B cell (primary cell): ENCODE data around the gene ZNF362. TPM values are rescaled to one million over a fixed set of nuclear protein-coding genes. Genes with fewer than 3 reads are reported as not detected.

Experiments
- ATAC-seq: fragments of 200-7000 bp; cut with Tn5 transposase; one replicate; pipeline ENCODE4 v1.10.0; 2021; ENCODE audit warnings: low read depth, mild to moderate bottlenecking, moderate number of reproducible peaks, moderate library complexity
- CTCF ChIA-PET: fragments of 350-600 bp; sonication (Branson Sonifier 250); formaldehyde crosslinking; loops from one replicate; lab custom pipeline; 2021; ENCODE audit warnings: antibody characterized with exemption, inconsistent platforms; lab: Charles Lee
- POLR2A ChIA-PET: fragments of 350-600 bp; sonication (Branson Sonifier 250); formaldehyde crosslinking; loops from one replicate; lab custom pipeline; 2021; ENCODE audit warnings: antibody characterized with exemption; lab: Charles Lee
- DNase-seq: peaks from one replicate; pipeline ENCODE4 v3.0.0; 2013
- H2AFZ ChIP-seq: 2 replicates; pipeline ENCODE4 v1.6.1; 2012; ENCODE audit warnings: mild to moderate bottlenecking, low read depth, low read length; ENCODE audit not compliant: insufficient read depth, poor library complexity, severe bottlenecking
- H3K27ac ChIP-seq, 2 donors: 1 replicate in 1 of 2; 2 replicates in 1 of 2; pipeline ENCODE4 v1.5.1; 2012 to 2013; ENCODE audit warnings: low read length in 2 of 2, mild to moderate bottlenecking in 2 of 2, moderate library complexity in 1 of 2
- H3K27me3 ChIP-seq, 4 experiments: fragments of 200-600 bp in 1 of 4; sonication (generic) in 1 of 4; replicated peaks in 1 of 4; 1 replicate in 2 of 4; 2 replicates in 2 of 4; pipeline versions ENCODE4 v1.6.1 to v1.7.0; 2013 to 2016; ENCODE audit warnings: low read length in 3 of 4, mild to moderate bottlenecking in 2 of 4, mixed read lengths in 1 of 4, moderate library complexity in 1 of 4; ENCODE audit not compliant: insufficient read depth in 4 of 4, control insufficient read depth in 3 of 4; ENCODE audit errors: control extremely low read depth in 1 of 4
- H3K36me3 ChIP-seq, 2 experiments: replicated peaks in 1 of 2; 1 replicate in 1 of 2; 2 replicates in 1 of 2; pipeline versions ENCODE4 v1.6.1 to v1.7.1; 2013; ENCODE audit warnings: low read length in 1 of 2; ENCODE audit not compliant: insufficient read depth in 2 of 2, control insufficient read depth in 1 of 2; ENCODE audit errors: control extremely low read depth in 1 of 2, extremely low read depth in 1 of 2
- H3K4me1 ChIP-seq, 2 donors: fragments of 200-600 bp in 1 of 2; sonication (generic) in 1 of 2; 1 replicate in 1 of 2; 2 replicates in 1 of 2; pipeline versions ENCODE4 v1.5.1 to v1.6.1; 2013 to 2017; ENCODE audit warnings: low read length in 2 of 2; ENCODE audit not compliant: control insufficient read depth in 2 of 2, insufficient read depth in 2 of 2
- H3K4me2 ChIP-seq: replicated peaks from 2 replicates; pipeline ENCODE3; 2012; ENCODE audit warnings: mild to moderate bottlenecking, low read depth, low read length; ENCODE audit not compliant: poor library complexity, severe bottlenecking
- H3K4me3 ChIP-seq, 5 experiments: fragments of 200-600 bp in 1 of 5; sonication (generic) in 1 of 5; 1 replicate in 3 of 5; 2 replicates in 2 of 5; pipeline versions ENCODE4 v1.5.1 to v1.7.0; 2011 to 2016; ENCODE audit warnings: low read length in 4 of 5, mild to moderate bottlenecking in 4 of 5, low read depth in 2 of 5, control low read depth in 1 of 5, moderate library complexity in 1 of 5; ENCODE audit not compliant: insufficient read depth in 1 of 5; ENCODE audit errors: control extremely low read depth in 1 of 5, extremely low read depth in 1 of 5
- H3K79me2 ChIP-seq: fragments of 200-600 bp; sonication (generic); one replicate; pipeline ENCODE4 v1.6.0; 2016; ENCODE audit warnings: low read length; ENCODE audit not compliant: control insufficient read depth, insufficient read depth
- H3K9ac ChIP-seq: fragments of 200-600 bp; sonication (generic); 2 replicates; pipeline ENCODE4 v1.6.1; 2017; ENCODE audit warnings: mild to moderate bottlenecking, low read length, moderate library complexity
- H3K9me3 ChIP-seq, 3 donors: one replicate each; pipeline versions ENCODE4 v1.6.1 to v1.7.1; 2013; ENCODE audit warnings: low read length in 2 of 3; ENCODE audit not compliant: control insufficient read depth in 2 of 3, insufficient read depth in 1 of 3; ENCODE audit errors: control extremely low read depth in 1 of 3
- H4K20me1 ChIP-seq: 2 replicates; pipeline ENCODE4 v1.6.0; 2012; ENCODE audit warnings: mild to moderate bottlenecking, low read length; ENCODE audit not compliant: insufficient read depth, control insufficient read depth, poor library complexity, severe bottlenecking
- H3K27ac Mint-ChIP-seq: one replicate; pipeline ENCODE4 v1.8.0; 2021; ENCODE audit warnings: mixed read lengths
- H3K27me3 Mint-ChIP-seq: one replicate; pipeline ENCODE4 v1.8.0; 2021; ENCODE audit warnings: mixed read lengths
- H3K4me1 Mint-ChIP-seq: one replicate; pipeline ENCODE4 v1.8.0; 2021; ENCODE audit warnings: mixed read lengths
- H3K4me3 Mint-ChIP-seq: one replicate; pipeline ENCODE4 v1.8.0; 2021; ENCODE audit warnings: mixed read lengths
- H3K9me3 Mint-ChIP-seq: one replicate; pipeline ENCODE4 v1.8.0; 2022; ENCODE audit warnings: mixed read lengths; ENCODE audit not compliant: insufficient read depth
- EZH2 ChIP-seq: IDR thresholded peaks from 2 replicates; pipeline ENCODE4 v1.6.1; 2012; ENCODE audit warnings: borderline replicate concordance, low read depth, mild to moderate bottlenecking, moderate library complexity, low read length; ENCODE audit not compliant: insufficient read depth, poor library complexity, severe bottlenecking
- WGBS: methylation state at CpG from one replicate; pipeline ENCODE4 v1.1.5; 2013; ENCODE audit warnings: missing lambda C conversion rate; ENCODE audit not compliant: insufficient coverage; 5-methylcytosine and 5-hydroxymethylcytosine counted together
- intact Hi-C: fragments of 100-400 bp; cut with micrococcal nuclease; formaldehyde crosslinking; loops from one replicate; pipeline ENCODE4 v1.10.0; 2022
- polyA plus RNA-seq: library from polyadenylated mRNA; depleted of rRNA; stranded (reverse); fragments of >200 nt; gene quantifications from 2 replicates; pipeline ENCODE4 v1.2.3, GENCODE V29; 2012
- total RNA-seq, 2 donors: library from RNA; stranded (reverse); fragments of 120-200 nt in 1 of 2; gene quantifications; 1 replicate in 1 of 2; 2 replicates in 1 of 2; pipeline versions ENCODE4 v1.2.3 to v1.2.4, GENCODE V29; 2013 to 2022
- TF ChIP-seq, protein P1 (sequence below): fragments of 200-600 bp; IDR thresholded peaks from one replicate; pipeline ENCODE4 v1.8.0; 2022; ENCODE audit warnings: antibody characterized with exemption, mild to moderate bottlenecking

ZNF362 gene
- total and polyA plus RNA-seq, 2 donors (not counting 1 experiment from before 2014, with no cell fraction given), result 14.0 to 20.4 TPM

DNA sequence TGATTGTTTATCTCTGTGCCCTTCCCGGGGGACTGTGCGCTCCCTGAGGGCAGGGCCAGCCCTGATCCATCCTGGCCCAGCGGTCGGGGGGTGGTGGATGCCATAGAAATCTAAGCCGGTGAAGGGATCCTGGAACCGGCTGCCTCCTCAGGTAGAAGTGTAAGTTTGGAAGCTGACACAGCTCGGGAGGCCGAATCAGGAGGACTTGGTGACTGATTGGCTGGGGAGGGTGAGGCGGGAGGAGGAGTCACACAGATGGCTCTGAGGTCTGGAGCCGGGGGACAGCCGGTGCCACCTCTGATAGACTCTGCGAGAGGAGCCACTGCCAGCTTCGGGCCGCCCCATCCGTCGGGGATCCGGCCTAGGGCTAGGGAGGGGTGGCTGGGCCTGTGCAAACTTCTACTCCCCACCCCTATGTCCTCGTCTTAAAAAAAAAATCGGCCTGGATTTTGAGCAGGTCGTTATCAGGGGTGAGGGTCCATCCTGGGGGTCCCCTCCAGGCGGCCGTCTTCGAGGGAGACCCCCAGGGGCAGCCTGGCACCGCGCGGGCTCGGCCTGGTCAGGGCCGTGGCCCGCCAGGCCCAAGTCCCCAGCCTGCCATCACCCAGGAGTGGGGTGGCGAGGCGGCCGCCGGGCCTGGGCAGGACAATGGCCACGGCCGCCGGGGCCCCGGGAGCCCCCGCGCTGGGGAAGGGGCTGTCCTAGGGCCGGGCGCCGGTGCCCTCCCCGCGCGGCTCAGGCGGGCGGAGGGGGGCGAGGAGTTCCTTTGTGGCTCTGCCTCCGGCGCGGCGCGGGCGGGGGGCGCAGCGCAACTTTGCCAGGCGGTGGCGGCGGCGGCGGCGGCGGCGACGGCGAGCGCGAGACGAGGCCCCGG lies 708 bp upstream of the ZNF362 start:
- peaks cover 34% of the 10 kb centered on the region for H3K4me1 Mint-ChIP-seq
- H3K36me3 ChIP-seq, result peaks cover 0 to 2% of the 10 kb centered on the region in 2 experiments
- H3K79me2 ChIP-seq, result peaks cover 36% of the 10 kb centered on the region
- H3K4me3 ChIP-seq, result peak overlapping the region in 4 of 5 experiments; percentile 28 to 56 (median 51)
- H3K9ac ChIP-seq, result peak overlapping the region; percentile 55
- ChIA-PET POLR2A (interaction anchor here (0.6 kb wide), 1 partner anchor 74 kb away, joined by 3 read pairs; no protein-coding TSS in a partner anchor), CTCF (interaction anchor here (0.8 kb wide), 1 partner anchor 215 kb away, joined by 3 read pairs; no protein-coding TSS in a partner anchor)
- peak overlapping the region; percentile 76 for H2AFZ ChIP-seq
- H4K20me1 ChIP-seq, result peaks cover 32% of the 10 kb centered on the region
- H3K27me3 ChIP-seq, result no peaks in the 10 kb centered on the region
- TF ChIP-seq, protein P1, sequence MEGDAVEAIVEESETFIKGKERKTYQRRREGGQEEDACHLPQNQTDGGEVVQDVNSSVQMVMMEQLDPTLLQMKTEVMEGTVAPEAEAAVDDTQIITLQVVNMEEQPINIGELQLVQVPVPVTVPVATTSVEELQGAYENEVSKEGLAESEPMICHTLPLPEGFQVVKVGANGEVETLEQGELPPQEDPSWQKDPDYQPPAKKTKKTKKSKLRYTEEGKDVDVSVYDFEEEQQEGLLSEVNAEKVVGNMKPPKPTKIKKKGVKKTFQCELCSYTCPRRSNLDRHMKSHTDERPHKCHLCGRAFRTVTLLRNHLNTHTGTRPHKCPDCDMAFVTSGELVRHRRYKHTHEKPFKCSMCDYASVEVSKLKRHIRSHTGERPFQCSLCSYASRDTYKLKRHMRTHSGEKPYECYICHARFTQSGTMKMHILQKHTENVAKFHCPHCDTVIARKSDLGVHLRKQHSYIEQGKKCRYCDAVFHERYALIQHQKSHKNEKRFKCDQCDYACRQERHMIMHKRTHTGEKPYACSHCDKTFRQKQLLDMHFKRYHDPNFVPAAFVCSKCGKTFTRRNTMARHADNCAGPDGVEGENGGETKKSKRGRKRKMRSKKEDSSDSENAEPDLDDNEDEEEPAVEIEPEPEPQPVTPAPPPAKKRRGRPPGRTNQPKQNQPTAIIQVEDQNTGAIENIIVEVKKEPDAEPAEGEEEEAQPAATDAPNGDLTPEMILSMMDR, result no peak
- TF ChIP-seq EZH2, result no peak
- peak overlapping the region; percentile 71 for H3K27ac Mint-ChIP-seq
- peak; percentile 64 for DNase-seq
- H3K4me1 ChIP-seq, result peaks cover 20 to 25% of the 10 kb centered on the region in 2 donors
- no peaks in the 10 kb centered on the region for H3K9me3 Mint-ChIP-seq
- peaks cover 0 to 4% (median 0%) of the 10 kb centered on the region in 3 donors for H3K9me3 ChIP-seq
- ATAC-seq, result peak; percentile 52
- H3K4me3 Mint-ChIP-seq, result peak overlapping the region; percentile 73
- H3K27me3 Mint-ChIP-seq, result peaks cover 8% of the 10 kb centered on the region
- WGBS, result 7% methylated on average over 66 of the region's 70 CpGs
- H3K4me2 ChIP-seq, result peak overlapping the region; percentile 93
- intact Hi-C loops, result loop anchor here (1.0 to 5.0 kb wide), 3 partner anchors 73 to 128 kb away; partner anchors contain the start of gene TRIM62
- peak overlapping the region in 1 of 2 donors; percentile 54 for H3K27ac ChIP-seq

DNA sequence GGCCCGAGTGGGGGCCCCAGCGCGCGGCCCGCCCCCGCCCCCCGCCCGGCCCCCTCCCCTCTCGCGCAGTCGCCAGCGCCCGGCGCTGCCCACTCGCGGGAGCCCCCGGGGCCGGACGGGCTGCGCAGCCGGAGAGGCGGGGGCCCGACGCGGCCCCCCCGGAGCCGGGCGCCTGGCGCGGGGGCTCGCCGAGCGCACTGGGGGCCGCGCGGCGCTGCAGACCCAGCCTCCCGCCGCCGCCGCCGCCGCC lies 146 bp upstream of the ZNF362 start:
- H3K36me3 ChIP-seq, result peaks cover 0 to 2% of the 10 kb centered on the region in 2 experiments
- ChIA-PET CTCF (no interaction called here), POLR2A (no interaction called here)
- no peak overlapping the region for H3K4me3 Mint-ChIP-seq
- H3K9ac ChIP-seq, result no peak overlapping the region
- no peak overlapping the region for H3K27ac Mint-ChIP-seq
- peaks cover 7% of the 10 kb centered on the region for H3K27me3 Mint-ChIP-seq
- TF ChIP-seq EZH2, result no peak
- TF ChIP-seq, protein P1, result no peak
- H3K27me3 ChIP-seq, result no peaks in the 10 kb centered on the region
- H2AFZ ChIP-seq, result no peak overlapping the region
- peaks cover 35% of the 10 kb centered on the region for H3K4me1 Mint-ChIP-seq
- intact Hi-C loops, result loop anchor here (5.0 kb wide), 2 partner anchors 74 to 129 kb away; partner anchors contain the start of gene TRIM62
- H3K4me1 ChIP-seq, result peaks cover 20 to 25% of the 10 kb centered on the region in 2 donors
- ATAC-seq (no peak), DNase-seq (no peak)
- peaks cover 38% of the 10 kb centered on the region for H4K20me1 ChIP-seq
- H3K4me2 ChIP-seq, result peak overlapping the region; percentile 93
- peaks cover 41% of the 10 kb centered on the region for H3K79me2 ChIP-seq
- no peak overlapping the region for H3K27ac ChIP-seq
- H3K4me3 ChIP-seq, result peak overlapping the region in 1 of 5 experiments; percentile 50
- H3K9me3 Mint-ChIP-seq, result no peaks in the 10 kb centered on the region
- WGBS, result under 1% methylated on average over 39 of the region's 43 CpGs
- H3K9me3 ChIP-seq, result peaks cover 0 to 4% (median 0%) of the 10 kb centered on the region in 3 donors
